PFSK-1 (cell line): ENCODE measurements around the gene EGFL6.

ENCODE experiments used
- FOXP2 ChIP-seq: optimal IDR thresholded peaks from 2 replicates; pipeline ENCODE3; 2011; ENCODE audit warnings: borderline replicate concordance, control low read depth, inconsistent platforms; ENCODE audit not compliant: insufficient read depth; ENCODE audit errors: extremely low read length, extremely low read depth
- POLR2AphosphoS5 ChIP-seq: IDR thresholded peaks from 2 replicates; pipeline ENCODE4 v1.6.1; 2012; ENCODE audit warnings: low read depth, mild to moderate bottlenecking, control low read depth, low read length, moderate library complexity
- SIN3A ChIP-seq: IDR thresholded peaks from 2 replicates; pipeline ENCODE4 v1.6.1; 2012; ENCODE audit warnings: mild to moderate bottlenecking, low read length, moderate library complexity, borderline replicate concordance; ENCODE audit not compliant: insufficient read depth
- TAF1 ChIP-seq: IDR thresholded peaks from 2 replicates; pipeline ENCODE4 v1.6.1; 2012; ENCODE audit warnings: low read length, control low read depth, borderline replicate concordance; ENCODE audit not compliant: insufficient read depth
- TF ChIP-seq, protein P1 (sequence below), 2 experiments: IDR thresholded peaks; 2 replicates each; pipeline versions ENCODE4 v1.6.1 to v1.8.0; 2011 to 2012; ENCODE audit warnings: low read depth in 2 of 2, low read length in 2 of 2, control low read depth in 1 of 2, inconsistent platforms in 1 of 2, mild to moderate bottlenecking in 1 of 2, moderate library complexity in 1 of 2; ENCODE audit not compliant: insufficient read depth in 1 of 2

DNA sequence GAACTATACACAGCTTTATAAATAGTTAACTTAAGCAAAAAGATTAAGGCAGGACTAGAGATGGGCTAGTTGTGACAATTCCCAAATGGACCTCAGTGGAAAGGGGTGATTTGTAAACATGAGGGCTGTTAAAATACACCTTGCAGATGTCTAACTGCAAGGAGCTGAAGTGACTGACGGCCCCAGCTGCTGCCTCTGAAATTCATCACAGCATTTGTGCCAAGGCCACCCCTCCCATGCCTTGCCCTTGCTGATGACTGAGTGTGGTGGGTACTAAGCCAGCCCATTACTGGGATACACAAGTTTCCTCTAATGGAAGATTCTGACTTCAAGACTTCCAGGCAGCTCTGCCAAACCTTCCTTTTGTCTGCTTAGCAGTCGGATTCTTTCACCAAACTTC is 23.7 kb upstream of the EGFL6 start:
- no peak for TF ChIP-seq POLR2AphosphoS5
- TF ChIP-seq, protein P1, sequence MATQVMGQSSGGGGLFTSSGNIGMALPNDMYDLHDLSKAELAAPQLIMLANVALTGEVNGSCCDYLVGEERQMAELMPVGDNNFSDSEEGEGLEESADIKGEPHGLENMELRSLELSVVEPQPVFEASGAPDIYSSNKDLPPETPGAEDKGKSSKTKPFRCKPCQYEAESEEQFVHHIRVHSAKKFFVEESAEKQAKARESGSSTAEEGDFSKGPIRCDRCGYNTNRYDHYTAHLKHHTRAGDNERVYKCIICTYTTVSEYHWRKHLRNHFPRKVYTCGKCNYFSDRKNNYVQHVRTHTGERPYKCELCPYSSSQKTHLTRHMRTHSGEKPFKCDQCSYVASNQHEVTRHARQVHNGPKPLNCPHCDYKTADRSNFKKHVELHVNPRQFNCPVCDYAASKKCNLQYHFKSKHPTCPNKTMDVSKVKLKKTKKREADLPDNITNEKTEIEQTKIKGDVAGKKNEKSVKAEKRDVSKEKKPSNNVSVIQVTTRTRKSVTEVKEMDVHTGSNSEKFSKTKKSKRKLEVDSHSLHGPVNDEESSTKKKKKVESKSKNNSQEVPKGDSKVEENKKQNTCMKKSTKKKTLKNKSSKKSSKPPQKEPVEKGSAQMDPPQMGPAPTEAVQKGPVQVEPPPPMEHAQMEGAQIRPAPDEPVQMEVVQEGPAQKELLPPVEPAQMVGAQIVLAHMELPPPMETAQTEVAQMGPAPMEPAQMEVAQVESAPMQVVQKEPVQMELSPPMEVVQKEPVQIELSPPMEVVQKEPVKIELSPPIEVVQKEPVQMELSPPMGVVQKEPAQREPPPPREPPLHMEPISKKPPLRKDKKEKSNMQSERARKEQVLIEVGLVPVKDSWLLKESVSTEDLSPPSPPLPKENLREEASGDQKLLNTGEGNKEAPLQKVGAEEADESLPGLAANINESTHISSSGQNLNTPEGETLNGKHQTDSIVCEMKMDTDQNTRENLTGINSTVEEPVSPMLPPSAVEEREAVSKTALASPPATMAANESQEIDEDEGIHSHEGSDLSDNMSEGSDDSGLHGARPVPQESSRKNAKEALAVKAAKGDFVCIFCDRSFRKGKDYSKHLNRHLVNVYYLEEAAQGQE (IDR thresholded peaks at IDR 0.05; ENCODE audit: insufficient read depth in 1 of 2, low read depth in 2 of 2, low read length in 2 of 2): no peak
- no peak for TF ChIP-seq TAF1
- TF ChIP-seq SIN3A: no peak
- TF ChIP-seq FOXP2: no peak
